Urinary bladder (tissue), 4 donors: Measurements from ENCODE around the gene TEX54. TPM values are rescaled to one million over a fixed set of nuclear protein-coding genes. Genes with fewer than 3 reads are reported as not detected.

ENCODE experiments used
- DNase-seq: peaks from one replicate; pipeline ENCODE4 v3.0.0-alpha.2; 2015; ENCODE audit errors: extremely low spot score
- H3K27ac ChIP-seq: one replicate; pipeline ENCODE4 v1.5.1; 2013; ENCODE audit warnings: low read depth, mild to moderate bottlenecking, moderate library complexity
- H3K36me3 ChIP-seq: one replicate; pipeline ENCODE4 v1.6.1; 2013; ENCODE audit warnings: mild to moderate bottlenecking, moderate library complexity; ENCODE audit not compliant: insufficient read depth
- H3K4me1 ChIP-seq: one replicate; pipeline ENCODE4 v1.6.1; 2013; ENCODE audit warnings: mild to moderate bottlenecking, moderate library complexity; ENCODE audit not compliant: insufficient read depth
- H3K4me3 ChIP-seq: one replicate; pipeline ENCODE4 v1.5.1; 2013; ENCODE audit warnings: low read depth, low read length
- WGBS: extraction: QIAGEN DNeasy Blood & Tissue Kit; methylation state at CpG from one replicate; pipeline ENCODE4 v1.1.7; 2013; 5-methylcytosine and 5-hydroxymethylcytosine counted together
- polyA plus RNA-seq: library from polyadenylated mRNA; stranded (reverse); fragments of 200-250 nt; gene quantifications from one replicate; pipeline ENCODE4 v1.2.3, GENCODE V29; 2013
- total RNA-seq: library from RNA; depleted of rRNA; stranded (reverse); fragments of >200 nt; gene quantifications from one replicate; pipeline ENCODE4 v1.2.3, GENCODE V29; 2014
- donor health status: healthy with polysubstance abuse.
- donor health status: healthy.

TEX54 gene
- total and polyA plus RNA-seq, 2 donors = not detected

DNA sequence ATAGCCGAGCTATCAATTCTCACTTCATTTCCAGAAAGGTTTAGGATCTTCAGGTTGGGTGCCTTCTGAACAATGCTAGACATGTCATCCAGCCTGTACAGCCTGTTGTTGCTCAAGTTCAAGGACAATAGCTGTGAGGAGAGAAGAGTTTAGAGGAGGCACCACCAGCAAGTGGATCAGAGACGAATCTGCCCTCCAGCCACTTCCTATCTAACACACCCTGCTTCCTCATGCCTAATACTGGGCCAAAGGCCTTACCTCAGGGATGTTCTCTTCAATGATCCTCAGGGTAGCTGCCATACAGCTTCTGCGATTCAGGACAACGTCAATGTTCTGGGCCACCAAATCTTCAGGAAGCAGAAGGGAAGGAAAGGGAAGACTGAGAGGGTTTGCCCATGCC is 31.6 kb downstream of the TEX54 start:
- H3K36me3 ChIP-seq = peaks cover 11% of the 10 kb centered on the region
- H3K27ac ChIP-seq = no peak overlapping the region
- no peak overlapping the region for H3K4me3 ChIP-seq
- no peaks in the 10 kb centered on the region for H3K4me1 ChIP-seq
- DNase-seq = no peak
- WGBS = 86% methylated on average over 4 of the region's 4 CpGs

DNA sequence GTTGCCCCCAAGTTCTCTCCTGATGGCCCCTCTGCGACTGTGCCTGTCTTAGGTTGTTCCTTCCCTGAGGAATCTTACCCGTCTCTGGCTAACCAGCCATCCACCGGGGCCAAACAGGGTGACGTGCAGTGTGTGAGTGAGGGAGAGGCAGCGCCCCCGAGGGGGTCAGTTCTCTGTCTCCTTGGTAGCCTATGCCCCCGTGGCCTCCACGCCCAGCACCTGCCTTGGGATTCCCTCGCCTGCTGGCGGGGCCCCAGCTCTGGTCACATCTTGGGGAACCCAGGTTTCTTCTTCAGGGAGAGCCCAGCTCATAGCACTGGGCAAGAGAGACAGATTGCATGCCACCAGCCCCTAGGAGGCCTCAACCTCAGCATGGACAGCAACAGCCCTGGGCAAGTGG is 33.2 kb downstream of the TEX54 start:
- H3K4me1 ChIP-seq = no peaks in the 10 kb centered on the region
- no peak for DNase-seq
- WGBS = 93% methylated on average over 10 of the region's 10 CpGs
- H3K27ac ChIP-seq = no peak overlapping the region
- no peak overlapping the region for H3K4me3 ChIP-seq
- peaks cover 16% of the 10 kb centered on the region for H3K36me3 ChIP-seq

DNA sequence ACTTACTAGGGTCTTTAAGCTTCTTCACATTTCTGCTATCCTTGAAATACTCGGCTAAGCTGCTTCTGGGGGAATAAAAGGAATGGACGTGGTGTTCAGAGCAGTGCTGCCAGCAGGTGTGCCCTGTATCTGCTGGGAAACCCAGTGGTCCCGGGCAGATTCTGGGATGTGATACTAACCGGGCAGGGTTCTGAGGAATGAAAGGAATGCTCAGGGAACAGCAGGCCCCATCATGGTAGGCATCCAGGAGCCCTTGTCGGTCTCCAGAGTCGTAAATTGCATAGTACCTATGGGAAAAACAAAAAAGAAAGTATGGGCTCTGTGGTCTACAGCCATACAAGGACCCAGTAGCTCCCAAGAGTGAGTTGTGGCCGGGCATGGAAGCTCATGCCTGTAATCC is 36.4 kb downstream of the TEX54 start:
- Histone ChIP-seq H3K4me3 (no peak overlapping the region), H3K27ac (no peak overlapping the region), H3K4me1 (no peaks in the 10 kb centered on the region), H3K36me3 (peaks cover 12% of the 10 kb centered on the region)
- 84% methylated on average over 7 of the region's 7 CpGs for WGBS
- no peak for DNase-seq

DNA sequence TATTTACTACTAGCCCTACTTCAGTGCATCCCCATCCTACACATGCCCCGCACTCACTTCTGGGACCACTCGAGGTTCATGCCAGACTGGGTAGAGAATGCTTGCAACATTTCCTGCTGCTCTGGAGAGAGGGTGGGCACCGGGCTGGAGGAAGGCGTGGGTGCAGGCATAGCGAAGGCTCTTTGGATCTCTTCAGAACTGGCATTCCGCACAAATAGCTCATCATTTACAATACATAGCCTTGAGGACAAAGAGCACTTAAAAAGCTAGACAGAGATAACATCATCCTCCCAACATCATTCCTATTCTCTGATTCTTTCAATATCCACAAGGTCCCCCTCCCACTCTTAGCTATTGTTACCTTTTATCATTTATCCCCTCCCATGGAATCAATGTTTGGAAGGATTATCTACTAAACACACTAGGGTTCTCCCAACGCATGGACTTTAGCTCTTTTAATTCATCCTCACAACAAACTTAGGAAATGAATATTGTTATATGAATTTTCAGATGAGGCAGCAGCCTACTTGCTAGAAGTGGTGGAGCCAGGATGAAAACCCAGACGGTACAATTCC is 38.4 kb downstream of the TEX54 start:
- Histone ChIP-seq H3K4me3 (no peak overlapping the region), H3K27ac (no peak overlapping the region), H3K36me3 (peaks cover 14% of the 10 kb centered on the region), H3K4me1 (no peaks in the 10 kb centered on the region)
- no peak for DNase-seq
- WGBS = 90% methylated on average over 8 of the region's 8 CpGs

DNA sequence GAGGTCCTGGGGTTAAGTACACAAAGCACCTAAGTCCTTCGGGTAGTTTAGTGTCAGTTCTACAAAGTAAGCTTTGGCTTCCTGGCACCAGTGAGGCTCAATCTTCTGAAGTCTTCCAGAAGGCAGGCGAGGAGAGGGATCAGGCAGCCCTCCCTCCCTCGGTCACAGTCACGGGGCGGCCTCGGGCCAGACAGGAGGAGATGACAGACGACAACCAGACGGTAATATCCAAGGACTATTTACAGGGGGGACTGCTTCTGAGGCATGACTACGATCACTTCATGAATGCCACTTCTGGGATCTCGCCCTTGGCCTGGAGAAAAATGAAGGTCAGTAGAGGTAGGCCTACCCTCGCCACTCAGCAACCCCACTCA is 40.5 kb downstream of the TEX54 start:
- 14% methylated on average over 11 of the region's 11 CpGs for WGBS
- peak overlapping the region; percentile 19 for H3K27ac ChIP-seq
- no peak for DNase-seq
- H3K36me3 ChIP-seq = peaks cover 11% of the 10 kb centered on the region
- H3K4me1 ChIP-seq = no peaks in the 10 kb centered on the region
- no peak overlapping the region for H3K4me3 ChIP-seq

DNA sequence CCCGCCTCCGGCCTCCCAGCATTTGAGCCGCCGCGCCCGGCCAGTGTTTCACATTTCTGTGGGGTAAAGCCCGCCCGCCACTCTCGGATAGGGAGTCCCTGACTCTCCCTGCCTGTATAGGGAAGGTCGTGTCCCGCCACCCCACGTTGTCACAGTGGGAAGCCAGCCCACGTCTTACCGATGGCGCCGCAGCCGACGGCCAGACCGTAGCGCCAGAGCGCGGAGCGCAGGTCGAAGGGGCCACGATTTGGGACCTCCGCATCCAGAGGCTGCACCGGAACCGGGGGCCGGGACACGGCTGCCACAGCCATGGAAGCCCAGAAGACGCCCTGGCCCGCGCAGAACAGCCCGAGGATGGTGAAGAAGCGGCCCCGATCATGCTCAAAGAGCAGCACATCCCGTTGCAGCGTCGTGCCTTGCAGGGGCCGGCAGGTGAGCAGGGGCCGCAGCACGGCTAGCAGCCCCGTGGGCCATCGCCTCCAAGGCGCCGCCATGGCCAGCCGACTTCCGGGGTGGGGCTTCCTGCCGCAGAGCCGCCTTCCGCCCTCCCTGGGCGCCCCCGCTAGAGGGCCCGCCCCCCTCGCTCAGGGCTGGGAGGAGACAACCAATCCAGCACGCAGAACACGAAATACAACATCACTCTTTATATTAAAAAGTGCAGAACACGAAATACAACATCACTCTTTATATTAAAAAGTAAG is 41.0 kb downstream of the TEX54 start, which contains the start of gene TMEM223:
TMEM223 (minus strand) TSS at position 506 of the 701 bp plus-strand sequence; CDS start at position 494, 12 bp downstream.
- Histone ChIP-seq H3K27ac (peak within 1 kb of the TSS; percentile 60), H3K36me3 (peaks cover 8% of the 10 kb centered on the region), H3K4me1 (no peaks in the 10 kb centered on the region), H3K4me3 (peak within 1 kb of the TSS; percentile 70)
- under 1% methylated on average over 58 of the region's 58 CpGs for WGBS
- peak; percentile 64 for DNase-seq

DNA sequence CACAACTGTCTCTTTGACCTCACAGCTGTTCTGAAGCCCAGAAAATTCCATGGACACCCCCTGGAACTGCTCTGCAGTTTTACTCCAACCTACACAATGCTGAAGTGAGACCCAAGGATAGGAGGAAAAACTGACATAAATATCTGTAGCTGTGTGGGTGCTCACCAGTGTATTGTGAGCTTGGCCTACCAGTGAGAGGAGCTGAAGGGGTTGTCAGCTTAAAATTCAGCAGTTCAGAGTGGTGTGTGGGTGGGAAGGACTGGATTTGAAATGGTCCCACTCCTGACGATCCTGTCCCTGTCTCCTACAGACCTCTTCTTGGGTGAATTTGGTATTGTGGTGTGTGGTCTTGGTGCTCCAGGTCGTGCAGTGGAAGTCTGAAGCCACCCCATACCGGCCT is 43.1 kb downstream of the TEX54 start:
- Histone ChIP-seq H3K27ac (no peak overlapping the region), H3K4me1 (no peaks in the 10 kb centered on the region), H3K4me3 (no peak overlapping the region), H3K36me3 (peaks cover 4% of the 10 kb centered on the region)
- DNase-seq = no peak
- 68% methylated on average over 3 of the region's 3 CpGs for WGBS

DNA sequence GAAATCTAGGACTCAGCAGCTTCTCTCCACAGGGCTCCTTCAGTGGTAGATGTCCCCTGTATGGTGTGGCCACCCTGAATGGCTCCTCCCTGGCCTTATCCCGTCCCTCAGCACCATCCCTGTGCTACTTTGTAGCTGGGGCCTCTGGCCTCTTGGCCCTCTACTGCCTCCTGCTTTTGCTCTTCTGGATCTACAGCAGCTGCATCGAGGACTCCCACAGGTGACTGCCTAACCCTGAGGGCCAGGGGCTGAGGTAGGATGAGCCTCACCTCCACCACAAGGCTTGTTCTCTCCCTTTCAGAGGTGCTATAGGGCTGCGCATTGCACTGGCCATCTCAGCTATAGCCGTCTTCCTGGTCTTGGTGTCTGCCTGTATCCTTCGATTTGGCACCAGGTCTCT is 43.6 kb downstream of the TEX54 start:
- Histone ChIP-seq H3K4me1 (no peaks in the 10 kb centered on the region), H3K27ac (no peak overlapping the region)
- WGBS = 74% methylated on average over 5 of the region's 5 CpGs

DNA sequence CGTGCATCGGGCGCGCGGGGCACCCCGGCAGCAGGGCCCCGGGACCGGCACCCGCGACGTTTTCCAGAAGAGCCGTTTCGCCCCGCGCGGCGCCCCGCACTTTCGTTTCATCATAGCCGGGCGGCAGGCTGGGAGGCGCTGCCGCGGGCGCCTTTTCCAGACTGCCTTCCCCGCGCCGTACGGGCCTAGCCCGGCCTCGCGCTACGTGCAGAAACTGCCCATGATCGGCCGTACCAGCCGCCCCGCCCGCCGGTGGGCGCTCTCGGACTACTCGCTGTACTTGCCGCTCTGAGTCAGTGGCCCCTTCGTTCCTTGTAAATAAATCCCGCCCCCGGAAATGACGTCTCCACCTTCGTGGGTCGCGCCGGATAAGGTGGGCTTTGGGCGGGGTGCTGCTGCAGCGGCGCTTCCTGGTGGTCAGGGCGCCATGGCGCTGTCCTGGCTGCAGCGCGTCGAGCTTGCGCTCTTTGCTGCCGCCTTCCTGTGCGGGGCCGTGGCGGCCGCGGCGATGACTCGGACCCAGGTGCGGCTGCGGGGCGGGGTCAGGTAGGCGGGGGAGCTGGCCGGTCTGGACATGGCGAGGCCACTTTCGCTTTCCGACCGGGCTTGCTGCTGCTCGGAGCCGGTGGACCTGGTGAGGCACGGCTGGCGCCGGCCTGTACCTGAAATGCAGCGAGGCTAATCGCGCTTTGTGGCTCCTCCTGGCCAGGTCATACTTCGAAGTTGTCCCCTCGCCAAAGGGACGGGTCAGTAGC is 45.5 kb downstream of the TEX54 start, which contains the start of gene TMEM179B:
TMEM179B (plus strand) TSS at position 398 of the 755 bp plus-strand sequence; CDS start at position 428, 30 bp downstream.
- WGBS = under 1% methylated on average over 88 of the region's 88 CpGs
- Histone ChIP-seq H3K36me3 (peaks cover 4% of the 10 kb centered on the region), H3K27ac (peak within 1 kb of the TSS; percentile 97), H3K4me1 (no peaks in the 10 kb centered on the region), H3K4me3 (peak within 1 kb of the TSS; percentile 93)
- peak; percentile 98 for DNase-seq

More for the DNA sequence above, 43.6 kb downstream of the TEX54 start:
- no peak for DNase-seq
- Histone ChIP-seq H3K36me3 (peaks cover 4% of the 10 kb centered on the region), H3K4me3 (no peak overlapping the region)

DNA sequence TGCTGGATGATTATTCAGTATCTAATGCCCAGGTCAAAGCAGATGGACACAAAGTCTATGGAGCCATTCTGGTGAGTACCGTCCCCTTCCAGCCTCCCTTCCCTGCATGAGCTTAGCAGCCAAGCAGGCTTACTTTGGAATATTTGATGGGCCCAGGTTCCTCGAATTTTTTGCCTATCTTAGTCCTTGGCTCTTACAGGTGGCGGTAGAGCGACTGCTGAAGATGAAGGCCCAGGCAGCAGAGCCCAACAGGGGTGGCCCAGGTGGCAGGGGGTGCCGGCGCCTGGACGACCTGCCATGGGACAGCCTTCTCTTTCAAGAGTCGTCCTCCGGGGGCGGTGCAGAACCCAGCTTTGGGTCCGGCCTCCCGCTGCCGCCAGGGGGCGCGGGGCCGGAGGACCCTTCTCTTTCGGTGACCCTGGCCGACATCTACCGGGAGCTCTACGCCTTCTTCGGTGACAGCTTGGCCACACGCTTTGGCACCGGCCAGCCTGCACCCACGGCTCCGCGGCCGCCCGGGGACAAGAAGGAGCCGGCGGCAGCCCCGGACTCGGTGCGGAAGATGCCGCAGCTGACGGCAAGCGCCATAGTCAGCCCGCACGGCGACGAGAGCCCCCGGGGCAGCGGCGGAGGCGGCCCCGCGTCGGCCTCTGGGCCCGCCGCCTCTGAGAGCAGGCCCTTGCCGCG is 46.2 kb downstream of the TEX54 start:
- H3K4me1 ChIP-seq = no peaks in the 10 kb centered on the region
- peak; percentile 40 for DNase-seq
- peaks cover 4% of the 10 kb centered on the region for H3K36me3 ChIP-seq
- under 1% methylated on average over 51 of the region's 51 CpGs for WGBS
- H3K4me3 ChIP-seq = peak overlapping the region; percentile 93
- peak overlapping the region; percentile 97 for H3K27ac ChIP-seq

DNA sequence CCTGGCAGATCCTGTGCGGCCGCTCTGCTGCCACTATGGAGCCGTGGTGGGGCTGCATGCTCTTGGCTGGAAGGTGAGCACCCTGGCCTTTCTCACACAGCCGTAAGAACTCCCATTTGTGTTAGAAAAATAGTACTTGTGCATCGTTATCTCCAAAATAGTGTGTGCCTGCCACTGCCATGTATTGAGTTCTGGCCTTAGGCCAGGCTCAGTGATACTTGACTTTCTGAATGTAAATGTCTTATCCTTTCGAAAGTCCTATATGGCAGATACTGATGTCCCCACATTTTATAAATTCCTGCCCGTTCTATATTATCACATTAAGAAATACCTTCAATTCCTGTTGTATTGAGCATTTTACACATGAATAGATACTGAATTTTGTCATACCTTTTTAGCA is 49.9 kb downstream of the TEX54 start:
- Histone ChIP-seq H3K4me3 (no peak overlapping the region), H3K4me1 (no peaks in the 10 kb centered on the region), H3K27ac (no peak overlapping the region), H3K36me3 (no peaks in the 10 kb centered on the region)
- 92% methylated on average over 7 of the region's 7 CpGs for WGBS
- DNase-seq = no peak
